Dendritic cell treated with granulocyte-macrophage colony-stimulating factor and Interleukin-4, amounts not matched to agents 40 ng/mL and 50 ng/mL, for 4 days (primary cell): ENCODE measurements around the gene LRBA.

Source experiments
- H3K27ac Mint-ChIP-seq: one replicate; pipeline ENCODE4 v1.8.0; 2022; ENCODE audit warnings: mild to moderate bottlenecking, mixed read lengths
- H3K27me3 Mint-ChIP-seq: one replicate; pipeline ENCODE4 v1.8.0; 2022; ENCODE audit warnings: mild to moderate bottlenecking, mixed read lengths
- H3K36me3 Mint-ChIP-seq: one replicate; pipeline ENCODE4 v1.8.0; 2022; ENCODE audit warnings: low read depth, mixed read lengths
- H3K4me1 Mint-ChIP-seq: one replicate; pipeline ENCODE4 v1.8.0; 2022; ENCODE audit warnings: low read depth, mixed read lengths
- H3K4me3 Mint-ChIP-seq: one replicate; pipeline ENCODE4 v1.8.0; 2022; ENCODE audit warnings: mild to moderate bottlenecking, moderate library complexity, mixed read lengths
- H3K9me3 Mint-ChIP-seq: one replicate; pipeline ENCODE4 v1.8.0; 2022; ENCODE audit warnings: mixed read lengths
- intact Hi-C: fragments of 100-400 bp; cut with micrococcal nuclease; formaldehyde crosslinking; loops from one replicate; pipeline ENCODE4 v1.15.0; 2022

Gene LRBA

DNA sequence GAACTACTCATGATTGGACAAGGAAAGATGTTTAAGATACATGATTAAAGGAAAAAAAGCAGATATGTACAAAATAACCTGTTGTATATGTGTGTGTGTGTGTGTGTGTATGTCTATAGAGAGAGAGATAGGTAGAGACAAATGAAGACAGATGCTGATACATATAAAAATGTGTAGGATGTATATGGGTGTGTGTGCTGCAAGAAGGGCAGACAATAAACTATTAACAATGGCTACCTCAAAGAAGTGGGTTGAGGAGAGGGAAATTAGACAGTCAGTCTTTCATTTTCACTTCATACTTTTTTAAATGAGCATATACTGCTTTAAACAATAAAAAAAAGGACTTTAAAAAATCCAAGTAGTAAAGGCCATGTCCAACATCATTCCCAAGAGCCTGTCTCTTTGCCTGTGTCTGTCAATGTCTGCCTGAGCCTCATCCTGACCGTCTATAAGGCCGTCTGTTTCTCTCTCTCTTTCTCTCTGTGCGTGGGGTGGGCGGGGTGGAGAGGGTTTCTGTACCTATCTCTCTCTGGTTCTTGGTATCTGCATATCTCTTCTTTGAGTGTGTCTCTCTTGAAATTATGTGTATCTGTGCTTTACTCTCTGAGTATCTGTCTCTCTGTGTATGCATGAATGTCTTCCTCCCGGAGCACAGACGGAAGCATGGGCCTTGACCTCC, 62.8 kb downstream of the LRBA start:
- H3K27ac Mint-ChIP-seq = no peak overlapping the region
- H3K27me3 Mint-ChIP-seq = no peaks in the 10 kb centered on the region
- peaks cover 12% of the 10 kb centered on the region for H3K4me1 Mint-ChIP-seq
- intact Hi-C loops = no loop called here
- H3K4me3 Mint-ChIP-seq = no peak overlapping the region
- H3K36me3 Mint-ChIP-seq = peaks cover under 1% of the 10 kb centered on the region
- peaks cover 5% of the 10 kb centered on the region for H3K9me3 Mint-ChIP-seq

DNA sequence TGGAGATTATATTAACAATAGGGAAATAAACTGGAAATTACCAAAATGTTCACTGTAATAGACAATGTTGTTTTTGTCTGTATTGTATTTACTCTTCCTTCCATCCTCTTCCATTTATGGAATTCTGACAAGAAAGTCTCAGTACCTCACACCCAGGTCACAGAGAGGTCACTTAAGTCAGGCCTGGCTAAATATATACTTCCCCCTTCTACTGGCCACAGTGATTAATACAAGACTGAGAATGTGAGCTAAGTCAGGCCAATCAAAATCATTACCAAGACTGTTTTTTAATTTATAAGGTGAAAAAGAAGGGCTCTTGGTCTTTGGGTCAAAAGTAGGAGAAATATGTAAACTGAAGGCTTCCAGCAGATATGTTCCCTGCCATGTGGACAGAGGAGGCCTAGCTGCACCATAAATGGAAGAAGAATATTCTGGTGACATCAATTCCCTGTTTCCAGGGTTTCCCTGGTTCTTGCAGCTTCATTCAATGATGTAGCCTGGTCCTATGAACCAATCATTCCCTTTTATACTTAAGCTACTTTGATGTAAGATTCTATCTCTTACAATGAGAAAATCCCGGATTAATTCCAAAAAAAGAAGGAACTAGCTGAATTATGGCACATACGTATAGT, 64.3 kb downstream of the LRBA start:
- H3K27ac Mint-ChIP-seq = no peak overlapping the region
- no peaks in the 10 kb centered on the region for H3K9me3 Mint-ChIP-seq
- H3K27me3 Mint-ChIP-seq = no peaks in the 10 kb centered on the region
- H3K36me3 Mint-ChIP-seq = no peaks in the 10 kb centered on the region
- no peak overlapping the region for H3K4me3 Mint-ChIP-seq
- H3K4me1 Mint-ChIP-seq = peaks cover 20% of the 10 kb centered on the region
- intact Hi-C loops = no loop called here

DNA sequence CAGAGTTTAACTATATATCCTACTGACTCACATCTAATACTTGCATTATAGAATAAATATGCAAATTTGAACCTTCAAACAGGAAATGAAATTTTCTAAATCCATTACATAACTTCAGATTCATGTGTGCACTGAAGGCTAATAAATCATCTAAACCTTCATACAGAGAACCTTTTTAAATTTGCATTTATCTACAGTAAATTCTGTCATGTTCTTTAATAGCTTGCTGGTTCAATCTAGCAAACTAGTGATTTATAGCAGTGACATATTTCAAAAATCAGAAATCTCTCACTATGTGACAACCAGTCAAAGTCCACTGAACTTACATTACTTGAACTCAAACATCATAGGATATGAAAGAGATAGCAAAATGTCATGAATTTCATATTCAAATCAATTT, 65.1 kb downstream of the LRBA start:
- Mint-ChIP-seq H3K27me3 (no peaks in the 10 kb centered on the region), H3K4me1 (peaks cover 20% of the 10 kb centered on the region), H3K4me3 (no peak overlapping the region), H3K9me3 (no peaks in the 10 kb centered on the region), H3K27ac (no peak overlapping the region), H3K36me3 (no peaks in the 10 kb centered on the region)
- intact Hi-C loops = no loop called here

DNA sequence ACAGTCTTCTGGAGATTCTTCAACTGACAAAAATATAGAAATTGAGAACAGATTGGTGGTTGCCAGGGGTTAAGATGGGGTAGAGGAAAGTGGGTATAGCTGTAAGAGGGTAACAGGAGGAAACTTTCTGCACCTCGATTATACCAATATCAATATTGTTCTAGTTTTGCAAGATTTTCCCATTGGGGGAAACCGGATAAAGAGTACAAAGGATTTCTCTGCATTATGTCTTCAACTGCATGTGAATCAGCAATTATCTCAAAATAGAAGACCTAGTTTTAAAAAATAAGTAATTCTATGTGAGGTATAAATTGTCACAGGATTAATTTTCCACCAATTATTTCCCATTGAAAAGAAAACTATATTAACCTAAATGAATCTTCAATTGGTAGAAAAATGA, 65.7 kb downstream of the LRBA start:
- Mint-ChIP-seq H3K4me1 (peaks cover 20% of the 10 kb centered on the region), H3K27ac (no peak overlapping the region), H3K36me3 (no peaks in the 10 kb centered on the region), H3K9me3 (no peaks in the 10 kb centered on the region), H3K4me3 (no peak overlapping the region), H3K27me3 (no peaks in the 10 kb centered on the region)
- intact Hi-C loops = no loop called here

DNA sequence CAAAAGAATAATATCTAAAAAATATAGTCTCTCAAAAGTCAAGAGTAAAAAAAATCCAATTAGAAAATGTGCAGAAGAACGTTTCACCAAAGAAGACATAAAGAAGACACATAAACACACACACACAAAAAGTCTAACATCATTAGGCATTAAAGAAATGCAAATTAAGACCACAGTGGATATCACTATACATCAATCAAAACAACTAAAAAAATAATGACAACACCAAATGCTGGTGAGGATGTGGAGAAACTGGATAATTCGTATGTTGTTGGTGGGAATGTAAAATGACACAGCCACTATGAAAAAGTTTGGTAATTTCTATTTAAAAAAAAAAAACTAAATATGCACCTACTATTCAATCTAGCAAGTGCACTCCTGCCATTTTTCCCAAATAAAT, 66.4 kb downstream of the LRBA start:
- no peaks in the 10 kb centered on the region for H3K36me3 Mint-ChIP-seq
- H3K4me1 Mint-ChIP-seq = peaks cover 20% of the 10 kb centered on the region
- intact Hi-C loops = no loop called here
- H3K4me3 Mint-ChIP-seq = no peak overlapping the region
- no peak overlapping the region for H3K27ac Mint-ChIP-seq
- no peaks in the 10 kb centered on the region for H3K27me3 Mint-ChIP-seq
- H3K9me3 Mint-ChIP-seq = no peaks in the 10 kb centered on the region

DNA sequence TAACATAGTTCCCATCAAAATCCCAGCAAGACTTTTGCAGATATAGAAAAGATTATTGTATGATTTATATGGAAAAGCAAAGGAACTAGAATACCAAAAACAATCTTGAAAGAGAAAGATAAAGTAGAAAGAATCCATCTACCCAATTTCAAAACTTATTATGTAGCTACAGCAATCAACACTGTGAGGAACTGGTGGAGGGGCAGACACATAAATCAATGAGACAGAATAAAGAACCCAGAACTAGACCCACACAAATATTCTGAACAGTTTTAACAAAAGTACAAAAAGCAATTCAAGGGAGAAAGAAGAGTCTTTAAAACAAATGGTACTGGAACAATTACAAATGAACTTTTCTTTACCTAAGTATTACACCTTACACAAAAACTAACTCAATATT, 67.0 kb downstream of the LRBA start:
- Mint-ChIP-seq H3K27ac (no peak overlapping the region), H3K4me3 (no peak overlapping the region), H3K9me3 (no peaks in the 10 kb centered on the region), H3K4me1 (peaks cover 20% of the 10 kb centered on the region), H3K27me3 (no peaks in the 10 kb centered on the region), H3K36me3 (no peaks in the 10 kb centered on the region)
- intact Hi-C loops = no loop called here

DNA sequence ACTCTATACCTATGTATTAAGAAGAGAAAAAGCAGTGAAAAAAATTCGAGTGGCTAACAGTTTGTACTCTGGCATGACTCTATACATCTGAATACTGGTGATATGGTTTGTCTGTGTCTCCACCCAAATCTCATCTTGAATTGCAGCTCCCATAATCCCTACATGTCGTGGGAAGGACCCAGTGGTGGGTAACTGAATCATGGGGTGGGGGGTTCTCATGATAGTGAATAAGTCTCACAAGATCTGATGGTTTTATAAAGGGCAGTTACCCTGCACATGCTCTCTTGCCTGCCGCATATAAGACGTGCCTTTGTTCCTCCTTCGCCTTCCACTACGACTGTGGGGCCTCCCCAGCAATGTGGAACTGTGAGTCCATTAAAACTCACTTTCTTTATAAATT, 70.4 kb downstream of the LRBA start:
- peaks cover 8% of the 10 kb centered on the region for H3K4me1 Mint-ChIP-seq
- H3K27ac Mint-ChIP-seq = no peak overlapping the region
- no peak overlapping the region for H3K4me3 Mint-ChIP-seq
- H3K9me3 Mint-ChIP-seq = no peaks in the 10 kb centered on the region
- no peaks in the 10 kb centered on the region for H3K36me3 Mint-ChIP-seq
- no peaks in the 10 kb centered on the region for H3K27me3 Mint-ChIP-seq
- intact Hi-C loops = no loop called here

DNA sequence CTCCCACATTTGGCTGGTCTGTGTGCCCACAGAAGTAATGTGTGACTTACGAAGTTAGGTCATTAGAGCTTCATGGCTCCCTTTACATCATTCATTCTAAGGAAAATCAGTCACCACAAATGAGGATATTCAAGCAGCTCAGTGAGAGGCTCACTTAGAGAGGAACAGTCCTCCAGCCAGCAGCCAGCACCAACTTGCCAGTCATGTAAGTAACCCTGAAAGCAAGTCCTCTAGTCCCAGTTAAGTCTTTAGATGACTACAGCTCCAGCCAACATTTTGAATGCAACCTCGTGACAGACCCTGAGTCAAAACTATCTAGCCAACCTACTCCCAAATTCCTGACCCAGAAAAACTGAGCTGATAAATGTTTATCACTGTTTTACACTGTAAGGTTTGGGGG, 71.3 kb downstream of the LRBA start:
- no peak overlapping the region for H3K4me3 Mint-ChIP-seq
- no peaks in the 10 kb centered on the region for H3K27me3 Mint-ChIP-seq
- H3K27ac Mint-ChIP-seq = no peak overlapping the region
- intact Hi-C loops = no loop called here
- no peaks in the 10 kb centered on the region for H3K36me3 Mint-ChIP-seq
- H3K9me3 Mint-ChIP-seq = no peaks in the 10 kb centered on the region
- H3K4me1 Mint-ChIP-seq = peaks cover 8% of the 10 kb centered on the region

DNA sequence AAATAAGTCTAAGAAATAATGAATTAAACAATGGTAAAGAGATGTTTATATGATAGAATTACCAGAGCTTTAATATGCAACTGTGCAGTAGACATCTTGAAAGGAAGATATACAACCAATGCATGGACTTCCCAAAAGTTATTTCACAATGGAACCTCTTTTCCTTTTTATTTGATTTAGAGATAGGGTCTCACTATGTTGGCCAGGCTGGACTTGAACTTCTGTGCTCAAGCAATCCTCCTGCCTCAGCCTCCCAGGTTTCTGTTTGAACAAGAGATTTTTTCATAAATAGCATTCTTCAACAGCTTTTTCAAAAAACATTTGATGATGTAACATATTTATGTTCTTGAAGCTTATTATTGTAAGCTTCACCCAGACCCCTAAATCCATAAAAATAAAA, 72.0 kb downstream of the LRBA start:
- no peaks in the 10 kb centered on the region for H3K27me3 Mint-ChIP-seq
- no peak overlapping the region for H3K27ac Mint-ChIP-seq
- H3K4me1 Mint-ChIP-seq = peaks cover 8% of the 10 kb centered on the region
- no peaks in the 10 kb centered on the region for H3K9me3 Mint-ChIP-seq
- no peaks in the 10 kb centered on the region for H3K36me3 Mint-ChIP-seq
- intact Hi-C loops = no loop called here
- no peak overlapping the region for H3K4me3 Mint-ChIP-seq

DNA sequence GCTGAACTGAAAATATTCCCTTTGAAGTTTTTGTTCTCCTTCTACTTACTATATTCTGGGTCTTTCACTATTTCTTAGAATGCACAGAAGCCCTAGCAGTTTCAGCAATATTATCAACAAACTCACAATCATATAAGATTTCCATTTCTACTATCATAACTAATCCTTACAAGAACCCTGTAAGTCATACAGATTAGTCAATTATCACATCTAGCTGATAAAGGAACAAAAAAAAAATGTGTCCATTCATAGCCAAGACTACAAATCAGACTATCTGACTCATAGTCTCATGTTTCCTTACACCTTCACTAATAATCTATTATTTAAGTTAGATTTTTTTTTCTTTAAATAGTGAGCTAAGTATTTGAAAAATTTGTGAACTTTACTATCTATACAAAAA, 72.5 kb downstream of the LRBA start:
- Mint-ChIP-seq H3K9me3 (no peaks in the 10 kb centered on the region), H3K36me3 (no peaks in the 10 kb centered on the region), H3K4me1 (peaks cover 8% of the 10 kb centered on the region), H3K4me3 (no peak overlapping the region), H3K27me3 (no peaks in the 10 kb centered on the region), H3K27ac (no peak overlapping the region)
- intact Hi-C loops = no loop called here

DNA sequence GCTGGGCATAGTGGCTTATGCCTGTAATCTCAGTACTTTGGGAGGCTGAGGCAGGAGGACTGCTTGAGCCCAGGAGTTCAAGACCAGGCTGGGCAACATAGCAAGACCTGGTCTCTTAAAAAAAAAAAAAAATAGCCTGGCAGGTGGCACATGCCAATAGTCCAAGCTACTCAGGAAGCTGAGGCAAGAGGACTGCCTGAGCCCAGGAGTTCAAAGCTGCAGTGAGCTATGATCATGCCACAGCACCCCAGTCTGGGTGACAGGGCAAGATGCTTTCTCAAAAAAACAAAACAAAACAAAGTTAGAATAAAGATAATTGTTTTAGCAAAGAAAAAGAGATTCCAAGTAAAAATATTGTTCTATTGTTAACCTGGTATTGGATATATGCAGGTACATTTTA, 75.0 kb downstream of the LRBA start:
- Mint-ChIP-seq H3K36me3 (no peaks in the 10 kb centered on the region), H3K27ac (no peak overlapping the region), H3K9me3 (no peaks in the 10 kb centered on the region), H3K27me3 (no peaks in the 10 kb centered on the region), H3K4me1 (no peaks in the 10 kb centered on the region), H3K4me3 (no peak overlapping the region)
- intact Hi-C loops = no loop called here

DNA sequence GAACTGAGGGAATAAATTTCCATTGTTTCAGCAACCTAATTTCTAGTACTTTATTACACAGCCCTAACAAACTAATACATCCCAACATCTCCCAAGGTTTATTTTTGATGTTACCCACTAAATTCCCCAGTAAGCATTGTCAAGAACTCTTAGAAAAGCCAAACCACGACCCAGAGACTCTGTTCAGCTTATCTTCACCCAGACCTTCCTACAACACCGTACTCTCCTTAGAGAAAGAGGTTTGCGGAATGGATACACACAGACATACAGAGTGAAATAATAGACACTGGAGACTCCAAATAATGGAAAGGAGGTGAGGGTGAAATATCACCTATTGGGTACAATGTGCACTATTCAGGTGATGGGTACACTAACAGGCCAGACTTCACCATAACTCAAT, 75.6 kb downstream of the LRBA start:
- H3K9me3 Mint-ChIP-seq = no peaks in the 10 kb centered on the region
- no peaks in the 10 kb centered on the region for H3K4me1 Mint-ChIP-seq
- intact Hi-C loops = no loop called here
- H3K27me3 Mint-ChIP-seq = no peaks in the 10 kb centered on the region
- H3K27ac Mint-ChIP-seq = no peak overlapping the region
- no peaks in the 10 kb centered on the region for H3K36me3 Mint-ChIP-seq
- H3K4me3 Mint-ChIP-seq = no peak overlapping the region

DNA sequence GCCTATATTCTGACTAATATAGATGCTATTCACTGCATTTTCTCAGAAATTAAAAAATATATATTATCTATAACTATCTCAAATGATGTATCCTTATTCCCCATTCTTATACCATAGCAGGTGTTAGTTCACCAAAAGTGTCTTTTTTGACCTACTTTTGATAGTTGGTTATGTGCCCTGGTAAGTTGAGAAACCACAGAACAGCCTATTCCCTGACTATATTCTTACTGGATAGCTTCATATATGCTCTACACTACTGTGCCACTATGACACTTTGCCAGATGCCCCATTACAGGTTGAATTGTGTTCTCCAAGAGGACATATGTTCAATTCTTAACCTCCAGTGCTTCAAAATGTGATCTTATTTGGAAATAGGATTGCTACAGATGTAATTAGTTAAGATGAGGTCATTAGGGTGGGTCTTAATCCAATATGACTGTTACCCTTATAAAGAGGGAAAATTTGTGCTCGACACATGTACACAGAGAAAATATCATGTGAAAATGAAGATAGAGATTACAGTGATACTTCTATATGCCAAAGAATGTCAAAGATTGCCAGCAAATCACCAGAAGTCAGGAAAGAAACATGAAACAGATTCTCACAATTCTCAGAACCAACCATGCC, 76.1 kb downstream of the LRBA start:
- no peaks in the 10 kb centered on the region for H3K4me1 Mint-ChIP-seq
- H3K27ac Mint-ChIP-seq = no peak overlapping the region
- no peak overlapping the region for H3K4me3 Mint-ChIP-seq
- no peaks in the 10 kb centered on the region for H3K36me3 Mint-ChIP-seq
- intact Hi-C loops = no loop called here
- H3K27me3 Mint-ChIP-seq = no peaks in the 10 kb centered on the region
- H3K9me3 Mint-ChIP-seq = no peaks in the 10 kb centered on the region

DNA sequence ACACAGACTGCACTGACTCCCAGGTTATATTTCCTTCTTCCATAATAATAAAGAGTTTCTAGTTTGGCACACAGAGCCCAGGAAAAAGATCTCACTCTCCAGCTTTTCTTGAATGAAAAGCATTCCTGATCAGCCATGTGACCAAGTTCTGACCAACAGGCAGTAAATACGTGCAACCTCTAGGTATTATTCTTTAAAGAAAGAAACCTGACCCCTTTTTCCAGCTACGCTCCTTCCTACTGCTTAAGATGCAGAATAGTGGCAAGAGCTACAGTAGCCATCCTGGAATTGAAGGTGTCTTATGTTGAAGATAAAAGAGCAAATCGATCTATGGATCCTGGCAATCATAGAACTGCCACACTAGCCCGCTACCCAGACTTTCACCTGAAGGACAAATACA, 76.7 kb downstream of the LRBA start:
- Mint-ChIP-seq H3K9me3 (no peaks in the 10 kb centered on the region), H3K27ac (no peak overlapping the region), H3K36me3 (no peaks in the 10 kb centered on the region), H3K27me3 (no peaks in the 10 kb centered on the region), H3K4me1 (no peaks in the 10 kb centered on the region), H3K4me3 (no peak overlapping the region)
- intact Hi-C loops = no loop called here

DNA sequence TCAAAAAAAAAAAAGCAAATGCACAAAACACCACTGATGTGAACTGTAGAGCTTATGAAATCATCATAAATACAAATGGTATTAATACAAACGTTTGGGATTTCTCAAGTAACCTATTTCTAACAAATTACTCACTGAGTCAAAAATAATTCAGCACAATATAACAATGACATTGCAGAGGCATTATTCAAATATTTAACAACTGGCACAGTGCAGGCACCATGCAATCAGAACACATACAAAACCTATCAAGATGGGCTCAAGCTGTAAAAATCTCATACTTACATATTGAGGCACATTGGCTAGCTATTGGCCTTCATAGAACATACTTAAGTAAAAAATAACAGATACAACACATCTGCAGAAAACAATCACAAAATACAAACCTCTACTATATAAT, 81.1 kb downstream of the LRBA start:
- intact Hi-C loops = no loop called here
- H3K36me3 Mint-ChIP-seq = no peaks in the 10 kb centered on the region
- no peaks in the 10 kb centered on the region for H3K9me3 Mint-ChIP-seq
- no peak overlapping the region for H3K27ac Mint-ChIP-seq
- H3K4me3 Mint-ChIP-seq = no peak overlapping the region
- H3K4me1 Mint-ChIP-seq = no peaks in the 10 kb centered on the region
- no peaks in the 10 kb centered on the region for H3K27me3 Mint-ChIP-seq
